Smooth muscle cell (in vitro differentiated cells): ENCODE data around the gene KRT10. TPM values are rescaled to one million over a fixed set of nuclear protein-coding genes. Genes with fewer than 3 reads are reported as not detected.

ENCODE experiments used
- DNase-seq: peaks from one replicate; lab custom pipeline; 2025; ENCODE audit not compliant: unreplicated experiment; lab: John Stamatoyannopoulos, UW
- H2AFZ ChIP-seq: fragments of 200-600 bp; sonication (generic); 2 replicates; pipeline ENCODE4 v1.6.0; 2016; ENCODE audit warnings: antibody characterized with exemption, low read depth, mild to moderate bottlenecking
- H3F3A ChIP-seq: fragments of 200-600 bp; sonication (generic); 2 replicates; pipeline ENCODE4 v1.6.0; 2017; ENCODE audit warnings: antibody characterized with exemption, low read depth
- H3K27ac ChIP-seq: fragments of 200-600 bp; sonication (generic); 2 replicates; pipeline ENCODE4 v1.5.1; 2016; ENCODE audit warnings: low read depth, mild to moderate bottlenecking
- H3K27me3 ChIP-seq: fragments of 200-600 bp; sonication (generic); 2 replicates; pipeline ENCODE4 v1.6.1; 2016; ENCODE audit warnings: low read depth, mild to moderate bottlenecking
- H3K36me3 ChIP-seq: fragments of 200-600 bp; sonication (generic); 2 replicates; pipeline ENCODE4 v1.5.1; 2016; ENCODE audit warnings: low read depth
- H3K4me1 ChIP-seq: fragments of 200-600 bp; sonication (generic); 2 replicates; pipeline ENCODE4 v1.5.1; 2016; ENCODE audit warnings: low read depth
- H3K4me2 ChIP-seq: fragments of 200-600 bp; sonication (generic); 2 replicates; pipeline ENCODE4 v1.6.0; 2016; ENCODE audit warnings: mild to moderate bottlenecking
- H3K4me3 ChIP-seq: fragments of 200-600 bp; sonication (generic); 2 replicates; pipeline ENCODE4 v1.5.1; 2016; ENCODE audit warnings: mild to moderate bottlenecking
- H3K79me2 ChIP-seq: fragments of 200-600 bp; sonication (generic); 2 replicates; pipeline ENCODE4 v1.6.0; 2016; ENCODE audit warnings: low read depth, mild to moderate bottlenecking
- H3K9ac ChIP-seq: fragments of 200-600 bp; sonication (generic); 2 replicates; pipeline ENCODE4 v1.6.0; 2016; ENCODE audit warnings: low read depth
- H3K9me3 ChIP-seq: fragments of 200-600 bp; sonication (generic); replicated peaks from 2 replicates; pipeline ENCODE4 v1.5.1; 2016; ENCODE audit warnings: low read depth
- H4K20me1 ChIP-seq: fragments of 200-600 bp; sonication (generic); 2 replicates; pipeline ENCODE4 v1.6.0; 2016; ENCODE audit warnings: low read depth
- WGBS: methylation state at CpG from one replicate; pipeline ENCODE4 v1.1.7; 2016; ENCODE audit warnings: low lambda C conversion rate; 5-methylcytosine and 5-hydroxymethylcytosine counted together
- polyA plus RNA-seq: library from polyadenylated mRNA; unstranded; fragments of >200 nt; fragmentation: Nextera tagmentation; extraction: Ambion mirVana; gene quantifications from 2 replicates; pipeline ENCODE4 v1.2.1, GENCODE V29; 2016
- total RNA-seq: library from RNA; depleted of rRNA; stranded (reverse); fragments of >200 nt; gene quantifications from 2 replicates; pipeline ENCODE4 v1.2.3, GENCODE V29; 2014
- TF ChIP-seq, protein P1 (sequence below): fragments of 200-600 bp; sonication (generic); IDR thresholded peaks from 2 replicates; pipeline ENCODE4 v1.5.1; 2017; ENCODE audit warnings: borderline replicate concordance, mild to moderate bottlenecking, antibody characterized with exemption; ENCODE audit not compliant: insufficient read depth, poor library complexity, severe bottlenecking

KRT10 gene
- total and polyA plus RNA-seq, 2 experiments from 2014 or later, result 48.0 to 189 TPM

DNA sequence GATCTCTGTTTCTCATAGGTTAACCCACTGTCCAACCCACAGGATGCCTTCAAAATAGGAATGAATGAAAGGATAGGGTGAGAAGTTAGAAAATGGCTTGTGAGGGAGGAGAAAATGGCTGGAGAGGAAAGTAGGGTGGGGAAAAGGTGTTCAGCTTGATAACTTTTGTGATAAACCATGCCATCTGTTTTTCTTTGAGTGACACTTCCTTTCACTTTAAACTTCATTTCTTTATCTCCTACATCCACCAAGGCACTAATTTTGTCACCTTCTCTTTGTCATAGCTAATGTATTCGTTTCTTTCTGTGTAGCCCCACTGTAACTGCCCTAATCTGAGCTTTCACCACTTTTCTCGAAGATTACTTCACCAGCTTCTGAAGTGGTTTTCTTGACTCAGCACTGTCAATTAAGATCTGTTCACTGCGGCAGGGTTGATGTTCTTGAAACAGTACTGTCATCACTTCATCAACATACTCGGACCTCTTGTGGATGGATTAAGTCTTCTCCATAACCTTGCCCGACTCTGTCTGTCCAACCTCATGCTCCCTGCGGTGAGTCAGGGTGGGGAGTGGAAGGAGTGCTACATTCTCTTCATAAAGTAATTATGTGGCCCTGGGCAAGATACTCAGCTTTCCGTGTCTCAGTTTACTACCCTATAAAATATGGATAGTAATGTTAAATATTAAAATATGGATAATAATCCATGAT is 5.5 kb upstream of the KRT10 start:
- H3K9me3 ChIP-seq, result no peaks in the 10 kb centered on the region
- TF ChIP-seq, protein P1, sequence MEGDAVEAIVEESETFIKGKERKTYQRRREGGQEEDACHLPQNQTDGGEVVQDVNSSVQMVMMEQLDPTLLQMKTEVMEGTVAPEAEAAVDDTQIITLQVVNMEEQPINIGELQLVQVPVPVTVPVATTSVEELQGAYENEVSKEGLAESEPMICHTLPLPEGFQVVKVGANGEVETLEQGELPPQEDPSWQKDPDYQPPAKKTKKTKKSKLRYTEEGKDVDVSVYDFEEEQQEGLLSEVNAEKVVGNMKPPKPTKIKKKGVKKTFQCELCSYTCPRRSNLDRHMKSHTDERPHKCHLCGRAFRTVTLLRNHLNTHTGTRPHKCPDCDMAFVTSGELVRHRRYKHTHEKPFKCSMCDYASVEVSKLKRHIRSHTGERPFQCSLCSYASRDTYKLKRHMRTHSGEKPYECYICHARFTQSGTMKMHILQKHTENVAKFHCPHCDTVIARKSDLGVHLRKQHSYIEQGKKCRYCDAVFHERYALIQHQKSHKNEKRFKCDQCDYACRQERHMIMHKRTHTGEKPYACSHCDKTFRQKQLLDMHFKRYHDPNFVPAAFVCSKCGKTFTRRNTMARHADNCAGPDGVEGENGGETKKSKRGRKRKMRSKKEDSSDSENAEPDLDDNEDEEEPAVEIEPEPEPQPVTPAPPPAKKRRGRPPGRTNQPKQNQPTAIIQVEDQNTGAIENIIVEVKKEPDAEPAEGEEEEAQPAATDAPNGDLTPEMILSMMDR, result no peak
- no peak overlapping the region for H3K4me2 ChIP-seq
- H4K20me1 ChIP-seq, result peaks cover 15% of the 10 kb centered on the region
- H3K36me3 ChIP-seq, result no peaks in the 10 kb centered on the region
- H3K4me1 ChIP-seq, result peaks cover 3% of the 10 kb centered on the region
- H2AFZ ChIP-seq, result no peak overlapping the region
- DNase-seq, result no peak
- peaks cover 34% of the 10 kb centered on the region for H3K27me3 ChIP-seq
- no peak overlapping the region for H3K4me3 ChIP-seq
- no peaks in the 10 kb centered on the region for H3F3A ChIP-seq
- no peak overlapping the region for H3K27ac ChIP-seq
- WGBS, result 16% methylated on average over 7 of the region's 7 CpGs
- H3K9ac ChIP-seq, result no peak overlapping the region
- H3K79me2 ChIP-seq, result peaks cover 3% of the 10 kb centered on the region

DNA sequence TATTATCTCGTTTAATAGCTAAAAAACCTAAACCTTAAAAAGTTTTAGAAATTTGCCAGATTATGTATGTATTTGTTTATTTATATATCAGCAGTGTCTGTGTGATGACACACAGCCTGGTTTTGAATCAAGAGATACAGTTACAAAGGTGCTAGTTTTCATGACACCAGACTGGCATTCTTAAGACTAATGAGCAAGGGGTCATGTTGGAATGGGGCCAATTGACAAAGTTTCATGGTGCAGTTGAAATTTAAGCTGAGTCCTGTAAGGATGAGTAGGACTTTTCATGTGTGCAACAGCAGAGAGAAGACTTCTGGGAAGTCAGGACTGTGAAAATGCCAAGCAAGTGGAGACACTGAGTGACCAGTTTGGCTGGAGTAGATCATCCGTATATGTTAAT is 3.2 kb upstream of the KRT10 start:
- Histone ChIP-seq H3K27ac (no peak overlapping the region), H3K27me3 (peaks cover 38% of the 10 kb centered on the region), H3K9me3 (no peaks in the 10 kb centered on the region), H3K79me2 (peaks cover 3% of the 10 kb centered on the region), H3K4me1 (peaks cover 3% of the 10 kb centered on the region), H3F3A (no peaks in the 10 kb centered on the region), H3K9ac (no peak overlapping the region), H4K20me1 (peaks cover 15% of the 10 kb centered on the region), H3K4me2 (no peak overlapping the region), H3K36me3 (no peaks in the 10 kb centered on the region), H2AFZ (no peak overlapping the region), H3K4me3 (no peak overlapping the region)
- WGBS, result 88% methylated on average over 2 of the region's 2 CpGs
- TF ChIP-seq, protein P1, result no peak
- DNase-seq, result no peak

DNA sequence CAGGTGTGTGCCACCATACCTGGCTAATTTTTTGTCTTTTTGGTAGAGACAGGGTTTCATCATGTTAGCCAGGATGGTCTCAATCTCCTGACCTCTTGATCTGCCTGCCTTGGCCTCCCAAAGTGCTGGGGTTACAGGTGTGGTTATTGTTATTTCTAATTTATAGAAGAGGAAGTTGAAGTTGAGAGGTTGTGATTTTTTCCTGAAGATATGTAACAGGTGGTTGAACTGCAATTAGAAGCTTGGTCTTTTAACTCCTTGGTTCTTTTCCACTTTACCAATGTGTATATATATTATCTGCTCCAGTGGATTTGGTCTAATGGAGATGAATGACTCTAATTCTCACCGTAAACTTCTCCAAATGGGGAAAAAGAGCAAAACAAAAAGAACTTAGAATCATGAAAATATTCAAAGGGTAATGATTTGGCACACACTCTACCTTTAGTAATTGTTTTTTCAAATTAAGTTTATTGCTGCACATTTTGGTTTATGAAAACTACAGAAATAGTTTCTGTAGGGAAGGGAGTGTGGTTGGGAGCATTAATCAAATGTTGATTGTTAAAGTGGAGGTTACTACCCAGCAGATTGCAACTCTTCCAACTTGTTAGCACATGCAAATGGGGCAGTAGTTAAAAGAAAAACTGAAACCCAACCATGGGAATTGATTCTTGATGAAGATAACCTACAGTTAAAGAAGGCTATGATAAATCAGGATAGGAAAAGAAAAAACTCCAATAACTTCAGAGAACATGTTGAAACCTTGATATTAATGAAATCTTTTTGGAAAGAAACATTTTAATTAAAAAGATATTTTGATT is 1.8 kb upstream of the KRT10 start:
- DNase-seq, result no peak
- Histone ChIP-seq H2AFZ (no peak overlapping the region), H3K9ac (no peak overlapping the region)

More for the DNA sequence above, 1.8 kb upstream of the KRT10 start:
- Histone ChIP-seq H3K36me3 (no peaks in the 10 kb centered on the region), H3K9me3 (no peaks in the 10 kb centered on the region), H3K27ac (no peak overlapping the region), H3K27me3 (peaks cover 38% of the 10 kb centered on the region), H3K4me1 (peaks cover 9% of the 10 kb centered on the region), H3F3A (peaks cover 4% of the 10 kb centered on the region), H3K4me2 (no peak overlapping the region), H3K79me2 (peaks cover 3% of the 10 kb centered on the region), H3K4me3 (no peak overlapping the region), H4K20me1 (peaks cover 15% of the 10 kb centered on the region)
- 90% methylated on average over 1 of the region's 1 CpG for WGBS
- TF ChIP-seq, protein P1, result no peak
